Calu3 (cell line): ENCODE measurements around the gene PRRG1. TPM values are rescaled to one million over a fixed set of nuclear protein-coding genes. Genes with fewer than 3 reads are reported as not detected.
"Not testable (repeated sequence)": the region's sequence is repeated elsewhere in the genome, so short reads cannot be mapped to it uniquely, and the experiment has no call there.

Experiments
- Bru-seq: library from RNA; stranded (reverse); fragments of 400-500 nt; gene quantifications from one replicate; lab custom pipeline; 2021; lab: Mats Ljungman, UMichigan
- BruChase-seq, 2 experiments: library from RNA; stranded (reverse); fragments of 400-500 nt; gene quantifications; one replicate each; lab custom pipeline; 2021; lab: Mats Ljungman, UMichigan
- BruUV-seq: library from RNA; stranded (reverse); fragments of 400-500 nt; replicated peaks from 2 replicates; lab custom pipeline; 2021; lab: Mats Ljungman, UMichigan
- CTCF ChIA-PET: fragments of 300-600 bp; sonication (Branson Sonifier 250); formaldehyde crosslinking; loops from one replicate; lab custom pipeline; 2022; ENCODE audit warnings: antibody characterized with exemption; lab: Charles Lee
- DNase-seq: peaks from one replicate; pipeline ENCODE4 v3.0.0; 2022
- H3K27ac Mint-ChIP-seq: one replicate; pipeline ENCODE4 v1.8.0; 2022; ENCODE audit warnings: mixed read lengths; ENCODE audit not compliant: unreplicated experiment
- H3K27me3 Mint-ChIP-seq: one replicate; pipeline ENCODE4 v1.8.0; 2022; ENCODE audit warnings: mixed read lengths; ENCODE audit not compliant: unreplicated experiment
- H3K36me3 Mint-ChIP-seq: one replicate; pipeline ENCODE4 v1.8.0; 2022; ENCODE audit warnings: mild to moderate bottlenecking, moderate library complexity, mixed read lengths; ENCODE audit not compliant: insufficient read depth, unreplicated experiment
- H3K4me1 Mint-ChIP-seq: one replicate; pipeline ENCODE4 v1.8.0; 2022; ENCODE audit warnings: mild to moderate bottlenecking, low read depth, mixed read lengths; ENCODE audit not compliant: unreplicated experiment
- H3K4me3 Mint-ChIP-seq: one replicate; pipeline ENCODE4 v1.8.0; 2022; ENCODE audit warnings: mild to moderate bottlenecking, low read depth, moderate library complexity, mixed read lengths; ENCODE audit not compliant: unreplicated experiment
- H3K9me3 Mint-ChIP-seq: one replicate; pipeline ENCODE4 v1.8.0; 2022; ENCODE audit warnings: low read depth, mixed read lengths; ENCODE audit not compliant: unreplicated experiment
- intact Hi-C: fragments of 100-400 bp; cut with micrococcal nuclease; formaldehyde crosslinking; loops from one replicate; pipeline ENCODE4 v1.10.0; 2022; ENCODE audit not compliant: unreplicated experiment
- long read RNA-seq: library from polyadenylated mRNA; stranded (forward); transcript quantifications from one replicate; pipeline ENCODE4 v2.0.0, GENCODE V29; 2022
- total RNA-seq: library from RNA; stranded (reverse); gene quantifications from 2 replicates; pipeline ENCODE4 v1.2.3, GENCODE V29; 2022
- TF ChIP-seq, protein P1 (sequence below): fragments of 200-600 bp; IDR thresholded peaks from one replicate; pipeline ENCODE4 v1.8.0; 2022; ENCODE audit warnings: antibody characterized with exemption; ENCODE audit not compliant: unreplicated experiment

PRRG1 gene
- total RNA-seq (23.3 and 26.1 TPM in 2 replicates), Bru-seq, nascent RNA (percentile 89 among the genes with signal in this experiment), BruChase-seq, experiment 1, labeled RNA remaining after a 6-hour chase (percentile 97 among the genes with signal in this experiment), BruChase-seq, experiment 2, labeled RNA remaining after a 2-hour chase (percentile 99 among the genes with signal in this experiment)
- long read RNA-seq, full-length matches to known transcripts, result 13 of 14 reads
- long read RNA-seq, partial matches to known transcripts, result 1 of 14 reads
- long read RNA-seq, other reads (novel, unspliced or antisense), result 0 of 14 reads

DNA sequence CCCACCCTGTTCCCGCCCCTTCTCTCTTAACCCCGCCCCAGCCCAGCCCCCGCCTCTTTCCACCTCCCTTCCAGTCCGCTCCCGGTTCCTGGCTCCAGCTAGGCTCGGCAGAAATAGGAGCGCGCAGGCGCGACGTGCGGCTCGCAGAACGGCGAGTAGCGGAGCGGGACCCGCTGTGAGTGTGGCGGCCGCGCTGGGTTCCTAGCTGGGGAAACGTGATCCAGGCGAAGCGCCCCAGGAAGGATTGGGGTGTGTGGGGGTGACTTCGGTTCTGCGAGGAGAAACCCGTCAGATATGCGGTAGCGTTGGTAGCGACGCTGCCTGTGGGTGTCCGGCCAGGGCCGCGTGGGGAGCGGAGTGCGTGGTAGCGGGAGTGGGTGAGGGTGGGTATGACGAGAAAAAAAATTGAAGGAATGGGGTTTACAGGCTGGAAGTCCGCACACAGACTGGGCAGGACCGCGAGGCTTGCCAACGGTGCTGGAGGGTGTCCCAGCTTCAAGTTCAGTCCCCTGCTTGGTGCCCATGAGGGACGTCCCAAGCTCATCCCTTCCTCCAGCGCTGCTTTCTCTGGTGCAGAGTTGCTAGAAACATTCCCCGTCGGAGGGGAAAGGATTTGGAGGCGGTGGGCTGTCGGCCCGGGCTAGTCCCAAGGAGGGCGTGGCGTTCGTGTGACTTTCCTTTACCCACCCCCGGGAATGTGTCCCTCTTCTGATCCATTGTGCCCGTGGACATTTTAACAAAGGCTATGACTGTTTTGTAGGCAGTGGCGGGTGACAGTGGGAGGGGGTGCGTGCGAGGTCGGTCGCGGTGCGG lies at the start of gene PRRG1:
Gene PRRG1, plus strand, starts transcription at position 144 of the 813 bp plus-strand sequence. CDS start 56,886 bp downstream, outside the sequence.
- H3K27me3 Mint-ChIP-seq, result no peaks in the 10 kb centered on the region
- BruUV-seq, result no TSS peak
- H3K27ac Mint-ChIP-seq, result peak within 1 kb of the TSS; percentile 90
- CTCF ChIA-PET, result no interaction called here
- intact Hi-C loops, result loop anchor here (10.0 kb wide), 1 partner anchor 105 kb away; no protein-coding TSS in a partner anchor
- H3K36me3 Mint-ChIP-seq, result peaks cover 32% of the 10 kb centered on the region
- no peaks in the 10 kb centered on the region for H3K9me3 Mint-ChIP-seq
- H3K4me3 Mint-ChIP-seq, result peak within 1 kb of the TSS; percentile 92
- peaks cover 24% of the 10 kb centered on the region for H3K4me1 Mint-ChIP-seq
- DNase-seq, result peak; percentile 82
- TF ChIP-seq, protein P1, sequence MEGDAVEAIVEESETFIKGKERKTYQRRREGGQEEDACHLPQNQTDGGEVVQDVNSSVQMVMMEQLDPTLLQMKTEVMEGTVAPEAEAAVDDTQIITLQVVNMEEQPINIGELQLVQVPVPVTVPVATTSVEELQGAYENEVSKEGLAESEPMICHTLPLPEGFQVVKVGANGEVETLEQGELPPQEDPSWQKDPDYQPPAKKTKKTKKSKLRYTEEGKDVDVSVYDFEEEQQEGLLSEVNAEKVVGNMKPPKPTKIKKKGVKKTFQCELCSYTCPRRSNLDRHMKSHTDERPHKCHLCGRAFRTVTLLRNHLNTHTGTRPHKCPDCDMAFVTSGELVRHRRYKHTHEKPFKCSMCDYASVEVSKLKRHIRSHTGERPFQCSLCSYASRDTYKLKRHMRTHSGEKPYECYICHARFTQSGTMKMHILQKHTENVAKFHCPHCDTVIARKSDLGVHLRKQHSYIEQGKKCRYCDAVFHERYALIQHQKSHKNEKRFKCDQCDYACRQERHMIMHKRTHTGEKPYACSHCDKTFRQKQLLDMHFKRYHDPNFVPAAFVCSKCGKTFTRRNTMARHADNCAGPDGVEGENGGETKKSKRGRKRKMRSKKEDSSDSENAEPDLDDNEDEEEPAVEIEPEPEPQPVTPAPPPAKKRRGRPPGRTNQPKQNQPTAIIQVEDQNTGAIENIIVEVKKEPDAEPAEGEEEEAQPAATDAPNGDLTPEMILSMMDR, result no peak

DNA sequence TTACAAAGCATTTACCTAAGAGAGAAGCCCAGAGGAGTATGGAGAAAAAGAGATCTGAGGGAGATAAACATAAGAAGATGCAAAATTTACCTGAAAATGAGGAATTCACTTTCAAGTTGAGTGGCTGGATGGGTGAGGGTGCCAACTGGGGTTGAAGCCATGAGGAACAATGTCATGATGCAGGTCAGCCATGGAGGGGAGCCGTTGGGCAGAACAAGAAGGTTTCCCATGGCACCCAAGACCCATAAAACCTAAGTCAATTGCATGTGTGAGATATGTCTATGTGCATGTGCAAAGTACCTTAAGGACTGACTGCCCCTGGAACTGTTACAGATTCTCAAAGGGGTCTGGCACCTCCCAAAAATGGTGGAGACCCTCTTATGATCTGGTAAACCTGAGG lies 46.6 kb upstream of the PRRG1 start:
- TF ChIP-seq, protein P1, result no peak
- no peak overlapping the region for H3K4me3 Mint-ChIP-seq
- no peak overlapping the region for H3K27ac Mint-ChIP-seq
- H3K36me3 Mint-ChIP-seq, result no peaks in the 10 kb centered on the region
- CTCF ChIA-PET, result no interaction called here
- intact Hi-C loops, result no loop called here
- BruUV-seq, result no TSS peak
- H3K9me3 Mint-ChIP-seq, result peaks cover 6% of the 10 kb centered on the region
- no peaks in the 10 kb centered on the region for H3K27me3 Mint-ChIP-seq
- peaks cover 7% of the 10 kb centered on the region for H3K4me1 Mint-ChIP-seq
- peak; percentile 44 for DNase-seq

DNA sequence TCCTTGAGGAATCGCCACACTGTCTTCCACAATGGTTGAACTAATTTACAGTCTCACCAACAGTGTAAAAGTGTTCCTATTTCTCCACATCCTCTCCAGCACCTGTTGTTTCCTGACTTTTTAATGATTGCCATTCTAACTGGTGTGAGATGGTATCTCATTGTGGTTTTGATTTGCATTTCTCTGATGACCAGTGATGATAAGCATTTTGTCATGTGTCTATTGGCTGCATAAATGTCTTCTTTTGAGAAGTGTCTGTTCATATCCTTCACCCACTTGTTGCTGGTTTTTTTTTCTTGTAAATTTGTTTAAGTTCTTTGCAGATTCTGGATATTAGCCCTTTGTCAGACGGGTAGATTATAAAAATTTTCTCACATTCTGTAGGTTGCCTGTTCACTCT lies 43.9 kb upstream of the PRRG1 start:
- H3K4me3 Mint-ChIP-seq, BruUV-seq, CTCF ChIA-PET, H3K27ac Mint-ChIP-seq, intact Hi-C loops, H3K4me1 Mint-ChIP-seq, H3K27me3 Mint-ChIP-seq, H3K36me3 Mint-ChIP-seq, H3K9me3 Mint-ChIP-seq, DNase-seq: not testable (repeated sequence)

DNA sequence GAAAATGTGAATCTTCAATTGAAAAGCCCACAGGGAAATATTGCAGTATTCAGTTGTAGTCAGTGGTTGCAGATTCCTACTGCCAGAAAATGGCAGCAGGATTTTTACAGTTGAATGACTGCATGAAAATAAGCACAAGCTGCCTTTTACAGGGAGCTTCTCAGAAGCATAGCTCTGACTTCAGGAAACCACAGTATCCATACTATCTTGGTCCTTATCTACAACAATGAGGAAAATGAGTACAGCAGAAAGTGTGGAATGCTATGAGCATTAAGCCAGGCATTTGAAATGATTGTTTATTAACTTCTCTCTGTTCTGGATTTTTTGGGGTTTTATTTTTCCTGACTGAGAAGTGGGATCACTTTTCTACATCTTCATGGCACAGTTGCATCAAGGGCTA lies 34.6 kb upstream of the PRRG1 start:
- no peak for DNase-seq
- CTCF ChIA-PET, result no interaction called here
- H3K27ac Mint-ChIP-seq, result no peak overlapping the region

More for the DNA sequence above, 34.6 kb upstream of the PRRG1 start:
- TF ChIP-seq, protein P1, result no peak
- Mint-ChIP-seq H3K4me1 (peaks cover 44% of the 10 kb centered on the region), H3K9me3 (no peaks in the 10 kb centered on the region), H3K27me3 (no peaks in the 10 kb centered on the region), H3K4me3 (peak overlapping the region; percentile 22), H3K36me3 (no peaks in the 10 kb centered on the region)
- no TSS peak for BruUV-seq
- intact Hi-C loops, result no loop called here
